Karpas-422 (cell line): ENCODE results near the gene NOL4. TPM values are rescaled to one million over a fixed set of nuclear protein-coding genes. Genes with fewer than 3 reads are reported as not detected.

Source experiments
- DNase-seq: peaks from one replicate; pipeline ENCODE4 v3.0.0-alpha.2; 2015
- H2AFZ ChIP-seq: fragments of 200-600 bp; sonication (generic); 2 replicates; pipeline ENCODE4 v1.6.1; 2014; ENCODE audit warnings: antibody characterized with exemption, low read length, mixed read lengths
- H3K27ac ChIP-seq: fragments of 200-600 bp; sonication (generic); 2 replicates; pipeline ENCODE4 v1.5.1; 2014; ENCODE audit warnings: mild to moderate bottlenecking, low read length, moderate library complexity
- H3K27me3 ChIP-seq: fragments of 200-600 bp; sonication (generic); 2 replicates; pipeline ENCODE4 v1.6.1; 2014; ENCODE audit warnings: low read length, mixed read lengths
- H3K36me3 ChIP-seq: fragments of 200-600 bp; sonication (generic); 2 replicates; pipeline ENCODE4 v1.6.1; 2014; ENCODE audit warnings: low read length, mixed read lengths; ENCODE audit not compliant: insufficient read depth
- H3K4me1 ChIP-seq: fragments of 200-600 bp; sonication (generic); 2 replicates; pipeline ENCODE4 v1.6.1; 2014; ENCODE audit warnings: mild to moderate bottlenecking, low read length, mixed read lengths
- H3K4me2 ChIP-seq: fragments of 200-600 bp; sonication (generic); 2 replicates; pipeline ENCODE4 v1.6.1; 2014; ENCODE audit warnings: low read length, low read depth, mild to moderate bottlenecking; ENCODE audit not compliant: poor library complexity, severe bottlenecking
- H3K4me3 ChIP-seq: fragments of 200-600 bp; sonication (generic); 2 replicates; pipeline ENCODE4 v1.5.1; 2014; ENCODE audit warnings: mild to moderate bottlenecking, antibody characterized with exemption, low read length, mixed read lengths
- H3K79me2 ChIP-seq: fragments of 200-600 bp; sonication (generic); 2 replicates; pipeline ENCODE4 v1.6.1; 2014; ENCODE audit warnings: mild to moderate bottlenecking, low read length, mixed read lengths
- H3K9ac ChIP-seq: fragments of 200-600 bp; sonication (generic); 2 replicates; pipeline ENCODE4 v1.6.0; 2014; ENCODE audit warnings: low read length
- H3K9me2 ChIP-seq: fragments of 200-600 bp; sonication (generic), shearing (Covaris generic); replicated peaks from 2 replicates; pipeline ENCODE4 v1.6.0; 2014; ENCODE audit warnings: mild to moderate bottlenecking, low read length, moderate library complexity; ENCODE audit not compliant: insufficient read depth
- H3K9me3 ChIP-seq: fragments of 300-700, 200-600 bp; sonication (generic); 2 replicates; pipeline ENCODE4 v1.6.1; 2014; ENCODE audit warnings: low read length, mixed read lengths
- H4K20me1 ChIP-seq: fragments of 200-600 bp; sonication (generic); 2 replicates; pipeline ENCODE4 v1.6.1; 2014; ENCODE audit warnings: mild to moderate bottlenecking, antibody characterized with exemption, low read length, low read depth; ENCODE audit not compliant: insufficient read depth
- total RNA-seq: library from RNA; depleted of rRNA; stranded (reverse); fragments of >200 nt; shearing (Covaris generic); gene quantifications from 2 replicates; pipeline ENCODE4 v1.2.3, GENCODE V29; 2014; ENCODE audit warnings: low replicate concordance

The NOL4 gene
- total RNA-seq, 1 experiment from 2014 or later, result 18.5 TPM

- Histone ChIP-seq H3K9me3 (no peaks in the 10 kb centered on the region), H4K20me1 (no peaks in the 10 kb centered on the region), H3K4me1 (no peaks in the 10 kb centered on the region)
Measured at GRCh38 chr18:34212511-34212910, 12.2 kb downstream of the NOL4 start.

GRCh38 chr18:34207344-34207851, 17.3 kb downstream of the NOL4 start:
- Histone ChIP-seq H3K4me3 (no peak overlapping the region), H3K27ac (no peak overlapping the region), H2AFZ (no peak overlapping the region), H3K79me2 (no peaks in the 10 kb centered on the region), H3K9ac (no peak overlapping the region), H3K4me2 (no peak overlapping the region), H3K36me3 (no peaks in the 10 kb centered on the region), H3K27me3 (no peaks in the 10 kb centered on the region), H4K20me1 (no peaks in the 10 kb centered on the region), H3K9me2 (no peaks in the 10 kb centered on the region), H3K9me3 (no peaks in the 10 kb centered on the region), H3K4me1 (no peaks in the 10 kb centered on the region)
- no peak for DNase-seq

More at GRCh38 chr18:34212511-34212910, 12.2 kb downstream of the NOL4 start:
- no peak for DNase-seq
- Histone ChIP-seq H3K27me3 (0 out of 2 replicates have a peak, but pooled peaks cover 2% of the 10 kb centered on the region), H2AFZ (no peak overlapping the region), H3K79me2 (no peaks in the 10 kb centered on the region), H3K9ac (no peak overlapping the region), H3K9me2 (no peaks in the 10 kb centered on the region), H3K4me2 (no peak overlapping the region), H3K27ac (no peak overlapping the region), H3K36me3 (no peaks in the 10 kb centered on the region), H3K4me3 (no peak overlapping the region)

- no peaks in the 10 kb centered on the region for H4K20me1 ChIP-seq
- H3K9me3 ChIP-seq, result no peaks in the 10 kb centered on the region
- H3K4me3 ChIP-seq, result no peak overlapping the region
- H3K27ac ChIP-seq, result no peak overlapping the region
- no peaks in the 10 kb centered on the region for H3K4me1 ChIP-seq
- no peaks in the 10 kb centered on the region for H3K27me3 ChIP-seq
- no peak overlapping the region for H3K9ac ChIP-seq
- no peaks in the 10 kb centered on the region for H3K36me3 ChIP-seq
- no peak overlapping the region for H2AFZ ChIP-seq
- no peak for DNase-seq
- H3K79me2 ChIP-seq, result no peaks in the 10 kb centered on the region
- H3K9me2 ChIP-seq, result no peaks in the 10 kb centered on the region
- H3K4me2 ChIP-seq, result no peak overlapping the region
Measured at GRCh38 chr18:34203866-34204265, 20.8 kb downstream of the NOL4 start.

GRCh38 chr18:34196256-34196655, 28.5 kb downstream of the NOL4 start:
- Histone ChIP-seq H3K27me3 (no peaks in the 10 kb centered on the region), H3K4me1 (no peaks in the 10 kb centered on the region), H2AFZ (no peak overlapping the region), H4K20me1 (no peaks in the 10 kb centered on the region), H3K9ac (no peak overlapping the region), H3K4me3 (no peak overlapping the region), H3K36me3 (no peaks in the 10 kb centered on the region), H3K9me2 (no peaks in the 10 kb centered on the region), H3K9me3 (no peaks in the 10 kb centered on the region), H3K79me2 (no peaks in the 10 kb centered on the region), H3K27ac (no peak overlapping the region), H3K4me2 (no peak overlapping the region)
- no peak for DNase-seq

GRCh38 chr18:34194239-34194638, 30.5 kb downstream of the NOL4 start:
- H3K4me2 ChIP-seq, result no peak overlapping the region
- no peaks in the 10 kb centered on the region for H3K36me3 ChIP-seq
- no peak for DNase-seq
- no peak overlapping the region for H3K4me3 ChIP-seq
- peaks cover under 1% of the 10 kb centered on the region for H3K4me1 ChIP-seq
- H3K9ac ChIP-seq, result no peak overlapping the region
- no peaks in the 10 kb centered on the region for H4K20me1 ChIP-seq
- H3K9me2 ChIP-seq, result no peaks in the 10 kb centered on the region
- no peak overlapping the region for H3K27ac ChIP-seq
- no peaks in the 10 kb centered on the region for H3K79me2 ChIP-seq
- no peaks in the 10 kb centered on the region for H3K27me3 ChIP-seq
- no peak overlapping the region for H2AFZ ChIP-seq
- no peaks in the 10 kb centered on the region for H3K9me3 ChIP-seq

- H3K4me2 ChIP-seq, result no peak overlapping the region
- no peaks in the 10 kb centered on the region for H3K27me3 ChIP-seq
- no peaks in the 10 kb centered on the region for H3K9me2 ChIP-seq
- no peaks in the 10 kb centered on the region for H3K36me3 ChIP-seq
- no peaks in the 10 kb centered on the region for H3K79me2 ChIP-seq
- peaks cover 6% of the 10 kb centered on the region for H3K4me1 ChIP-seq
- no peak overlapping the region for H3K27ac ChIP-seq
- no peak overlapping the region for H2AFZ ChIP-seq
- no peak for DNase-seq
- H4K20me1 ChIP-seq, result no peaks in the 10 kb centered on the region
- no peak overlapping the region for H3K9ac ChIP-seq
- H3K9me3 ChIP-seq, result no peaks in the 10 kb centered on the region
- no peak overlapping the region for H3K4me3 ChIP-seq
Measured at GRCh38 chr18:34189656-34190435, 34.9 kb downstream of the NOL4 start.
